HCT116 (cell line): ENCODE data around the gene CRACR2A. TPM values are rescaled to one million over a fixed set of nuclear protein-coding genes. Genes with fewer than 3 reads are reported as not detected.

Experiments
- ATAC-seq: fragments of 200-7000 bp; cut with Tn5 transposase; 2 replicates; pipeline ENCODE4 v1.9.1; 2020; ENCODE audit warnings: mild to moderate bottlenecking, moderate library complexity
- BruUV-seq: library from RNA; stranded (reverse); fragments of 400-500 nt; replicated peaks from 2 replicates; lab custom pipeline; 2021; lab: Mats Ljungman, UMichigan
- CTCF ChIA-PET: fragments of 300-600 bp; sonication (Branson Sonifier 250); formaldehyde crosslinking; loops from one replicate; lab custom pipeline; 2021; ENCODE audit warnings: antibody characterized with exemption; lab: Charles Lee
- POLR2A ChIA-PET: fragments of 300-600, 350-600 bp; sonication (Branson Sonifier 250); formaldehyde crosslinking; loops from one replicate; lab custom pipeline; 2021; ENCODE audit warnings: antibody characterized with exemption; lab: Charles Lee
- RAD21 ChIA-PET, 2 experiments: fragments of 300-600 bp; sonication (Branson Sonifier 250); formaldehyde crosslinking; loops; one replicate each; lab custom pipeline; 2023; ENCODE audit warnings: low total read pairs in 2 of 2; ENCODE audit not compliant: uncharacterized antibody in 2 of 2, unreplicated experiment in 2 of 2, low non-redundant PET in 1 of 2; lab: Charles Lee
- DNase-seq: peaks from one replicate; pipeline ENCODE4 v3.0.0-alpha.2; 2010; ENCODE audit warnings: low read depth, low spot score
- H2AFZ ChIP-seq: fragments of 200-600 bp; shearing (Covaris generic), sonication (generic); 2 replicates; pipeline ENCODE4 v1.6.1; 2017; ENCODE audit warnings: low read depth, mixed run types, mixed read lengths, antibody characterized with exemption, low read length; ENCODE audit not compliant: poor library complexity, severe bottlenecking
- H3K27ac ChIP-seq: 2 replicates; pipeline ENCODE4 v1.5.1; 2012; ENCODE audit warnings: low read depth, low read length
- H3K27me3 ChIP-seq: fragments of 200-600 bp; sonication (generic); 2 replicates; pipeline ENCODE4 v1.6.1; 2016; ENCODE audit warnings: mixed run types, low read length, mixed read lengths; ENCODE audit not compliant: insufficient read depth
- H3K36me3 ChIP-seq, 2 experiments: fragments of 200-500 bp in 1 of 2; fragments of 200-600 bp in 1 of 2; sonication (Bioruptor generic) in 1 of 2; sonication (generic) in 1 of 2; 2 replicates each; pipeline versions ENCODE4 v1.5.1 to v1.6.1; 2014 to 2016; ENCODE audit warnings: low read length in 2 of 2, inconsistent platforms in 1 of 2, mixed read lengths in 1 of 2, mixed run types in 1 of 2; ENCODE audit not compliant: insufficient read depth in 2 of 2, control insufficient read depth in 1 of 2
- H3K4me1 ChIP-seq, 2 experiments: fragments of 200-600 bp in 1 of 2; sonication (generic) in 1 of 2; 2 replicates each; pipeline versions ENCODE4 v1.5.1 to v1.6.1; 2012 to 2017; ENCODE audit warnings: low read length in 2 of 2, inconsistent platforms in 1 of 2, mild to moderate bottlenecking in 1 of 2, mixed read lengths in 1 of 2, mixed run types in 1 of 2, moderate library complexity in 1 of 2; ENCODE audit not compliant: insufficient read depth in 2 of 2, control insufficient read depth in 1 of 2
- H3K4me2 ChIP-seq: fragments of 200-600 bp; sonication (generic); 2 replicates; pipeline ENCODE4 v1.6.1; 2017; ENCODE audit warnings: mixed run types, low read length, mixed read lengths
- H3K4me3 ChIP-seq, 2 experiments: fragments of 200-600 bp in 1 of 2; sonication (generic) in 1 of 2; replicated peaks in 1 of 2; 2 replicates each; pipeline ENCODE4 v1.5.1; 2011 to 2016; ENCODE audit warnings: low read length in 2 of 2, control low read depth in 1 of 2, low read depth in 1 of 2, mild to moderate bottlenecking in 1 of 2, mixed read lengths in 1 of 2, mixed run types in 1 of 2
- H3K79me2 ChIP-seq: fragments of 200-600 bp; sonication (generic); 2 replicates; pipeline ENCODE4 v1.6.1; 2017; ENCODE audit warnings: mild to moderate bottlenecking, mixed run types, low read length, moderate library complexity, mixed read lengths; ENCODE audit not compliant: insufficient read depth
- H3K9ac ChIP-seq: fragments of 200-600 bp; sonication (generic); 2 replicates; pipeline ENCODE4 v1.6.1; 2016; ENCODE audit warnings: low read length, mixed read lengths
- H3K9me2 ChIP-seq: fragments of 200-600 bp; sonication (generic), shearing (Covaris generic); 2 replicates; pipeline ENCODE4 v1.6.1; 2017; ENCODE audit warnings: mixed run types, mild to moderate bottlenecking, moderate library complexity; ENCODE audit not compliant: insufficient read depth
- H3K9me3 ChIP-seq, 2 experiments: fragments of 200-500 bp in 1 of 2; fragments of 200-600 bp in 1 of 2; sonication (Bioruptor generic) in 1 of 2; sonication (generic) in 1 of 2; 2 replicates each; pipeline ENCODE4 v1.6.1; 2014 to 2017; ENCODE audit warnings: low read length in 2 of 2, mixed read lengths in 2 of 2, inconsistent platforms in 1 of 2, low read depth in 1 of 2, mild to moderate bottlenecking in 1 of 2, mixed run types in 1 of 2, moderate library complexity in 1 of 2; ENCODE audit not compliant: control insufficient read depth in 1 of 2, insufficient read depth in 1 of 2
- H4K20me1 ChIP-seq: fragments of 200-600 bp; sonication (generic), shearing (Covaris generic); 2 replicates; pipeline ENCODE4 v1.6.1; 2017; ENCODE audit warnings: mixed run types, mild to moderate bottlenecking, moderate library complexity; ENCODE audit not compliant: insufficient read depth
- CEBPB ChIP-seq: IDR thresholded peaks from 2 replicates; pipeline ENCODE4 v1.6.1; 2012; ENCODE audit warnings: low read depth
- ELF1 ChIP-seq: IDR thresholded peaks from 2 replicates; pipeline ENCODE4 v1.6.1; 2012; ENCODE audit warnings: low read depth, borderline replicate concordance
- EZH2 ChIP-seq: fragments of 200-600 bp; sonication (generic); IDR thresholded peaks from 2 replicates; pipeline ENCODE4 v1.6.1; 2017; ENCODE audit warnings: antibody characterized with exemption, mixed run types
- TCF7L2 ChIP-seq: IDR thresholded peaks from 2 replicates; pipeline ENCODE4 v1.7.0; 2011; ENCODE audit warnings: borderline replicate concordance, inconsistent platforms; ENCODE audit not compliant: insufficient read depth, insufficient read length; ENCODE audit errors: extremely low read depth
- ZFX ChIP-seq: fragments of 450-650 bp; IDR thresholded peaks from 2 replicates; pipeline ENCODE4 v1.6.1; 2017
- ZNF274 ChIP-seq: fragments of 200-500 bp; sonication (Bioruptor generic); IDR thresholded peaks from 2 replicates; pipeline ENCODE4 v1.6.1; 2014; ENCODE audit warnings: mild to moderate bottlenecking, low read depth, low read length, inconsistent platforms
- intact Hi-C: fragments of 100-400 bp; cut with micrococcal nuclease; formaldehyde crosslinking; loops from 2 replicates; pipeline ENCODE4 v1.10.0; 2022
- total RNA-seq: library from RNA; stranded (reverse); gene quantifications from one replicate; pipeline ENCODE4 v1.2.1, GENCODE V29; 2021; ENCODE audit not compliant: unreplicated experiment
- TF ChIP-seq, protein P1 (sequence below), 3 experiments: fragments of 200-600 bp in 1 of 3; sonication (generic) in 1 of 3; IDR thresholded peaks in 2 of 3; conservative IDR thresholded peaks in 1 of 3; 2 replicates each; pipeline ENCODE4 v1.5.1; 2012 to 2017; ENCODE audit warnings: low read depth in 2 of 3, low read length in 2 of 3, antibody characterized with exemption in 1 of 3, borderline replicate concordance in 1 of 3, control low read depth in 1 of 3, mild to moderate bottlenecking in 1 of 3, mixed read lengths in 1 of 3, mixed run types in 1 of 3, moderate library complexity in 1 of 3; ENCODE audit not compliant: insufficient read depth in 1 of 3
- TF ChIP-seq, protein P2 (sequence below): IDR thresholded peaks from 2 replicates; pipeline ENCODE4 v1.6.1; 2011; ENCODE audit warnings: mild to moderate bottlenecking, low read length, moderate library complexity; ENCODE audit not compliant: insufficient replicate concordance; ENCODE audit errors: extremely low read depth
- TF ChIP-seq, protein P3 (sequence below): IDR thresholded peaks from 2 replicates; pipeline ENCODE4 v1.6.1; 2012
- TF ChIP-seq, protein P4 (sequence below): IDR thresholded peaks from 2 replicates; pipeline ENCODE4 v1.6.1; 2012; ENCODE audit warnings: low read depth

The CRACR2A gene
- total RNA-seq, 1 experiment from 2014 or later: 18.4 TPM

DNA sequence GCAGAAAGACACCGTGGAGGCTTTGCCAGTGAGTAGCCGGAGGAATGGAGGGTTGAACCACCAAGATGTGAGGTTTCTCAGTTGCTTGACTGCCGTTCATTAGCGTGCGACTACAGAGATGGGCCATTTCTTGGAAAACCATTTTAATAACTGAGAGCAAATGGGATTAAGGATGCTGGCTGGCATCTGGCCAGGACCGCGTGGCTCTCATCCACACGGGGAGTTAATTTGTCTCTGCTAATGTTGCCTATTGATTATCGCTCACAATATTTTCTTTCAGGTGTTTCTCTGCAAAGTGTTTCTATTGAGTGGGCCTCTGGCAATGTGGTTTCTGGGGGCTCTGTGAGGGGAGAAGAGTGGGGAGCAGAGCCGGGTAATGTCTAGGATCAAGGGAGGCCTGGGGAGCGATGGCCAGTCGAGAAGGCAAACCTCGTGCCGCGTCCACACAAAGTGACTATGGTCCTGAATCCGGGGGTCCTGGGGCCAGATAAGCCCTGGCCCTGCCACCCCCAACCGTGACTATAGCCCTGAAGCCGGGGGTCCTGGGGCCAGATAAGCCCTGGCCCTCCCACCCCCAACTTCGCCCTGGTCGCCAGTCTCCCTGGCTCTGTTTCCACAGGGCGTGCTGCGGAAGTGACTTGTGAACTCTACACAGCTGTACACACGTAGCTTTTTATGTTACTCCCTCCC lies 151.3 kb downstream of the CRACR2A start:
- Histone ChIP-seq H3K36me3 (no peaks in the 10 kb centered on the region), H3K27ac (no peak overlapping the region), H3K4me2 (no peak overlapping the region), H4K20me1 (no peaks in the 10 kb centered on the region), H3K27me3 (no peaks in the 10 kb centered on the region; the same call in 1 of the 2 replicates), H3K4me1 (no peaks in the 10 kb centered on the region), H3K4me3 (no peak overlapping the region), H2AFZ (no peak overlapping the region), H3K79me2 (no peaks in the 10 kb centered on the region), H3K9ac (no peak overlapping the region), H3K9me3 (no peaks in the 10 kb centered on the region), H3K9me2 (no peaks in the 10 kb centered on the region)
- intact Hi-C loops: no loop called here
- no TSS peak for BruUV-seq
- POLR2A ChIA-PET: no interaction called here
- TF ChIP-seq, protein P1, sequence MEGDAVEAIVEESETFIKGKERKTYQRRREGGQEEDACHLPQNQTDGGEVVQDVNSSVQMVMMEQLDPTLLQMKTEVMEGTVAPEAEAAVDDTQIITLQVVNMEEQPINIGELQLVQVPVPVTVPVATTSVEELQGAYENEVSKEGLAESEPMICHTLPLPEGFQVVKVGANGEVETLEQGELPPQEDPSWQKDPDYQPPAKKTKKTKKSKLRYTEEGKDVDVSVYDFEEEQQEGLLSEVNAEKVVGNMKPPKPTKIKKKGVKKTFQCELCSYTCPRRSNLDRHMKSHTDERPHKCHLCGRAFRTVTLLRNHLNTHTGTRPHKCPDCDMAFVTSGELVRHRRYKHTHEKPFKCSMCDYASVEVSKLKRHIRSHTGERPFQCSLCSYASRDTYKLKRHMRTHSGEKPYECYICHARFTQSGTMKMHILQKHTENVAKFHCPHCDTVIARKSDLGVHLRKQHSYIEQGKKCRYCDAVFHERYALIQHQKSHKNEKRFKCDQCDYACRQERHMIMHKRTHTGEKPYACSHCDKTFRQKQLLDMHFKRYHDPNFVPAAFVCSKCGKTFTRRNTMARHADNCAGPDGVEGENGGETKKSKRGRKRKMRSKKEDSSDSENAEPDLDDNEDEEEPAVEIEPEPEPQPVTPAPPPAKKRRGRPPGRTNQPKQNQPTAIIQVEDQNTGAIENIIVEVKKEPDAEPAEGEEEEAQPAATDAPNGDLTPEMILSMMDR (IDR thresholded peaks at IDR 0.05 in 2 of 3, conservative IDR thresholded peaks at IDR 0.05 in 1 of 3; ENCODE audit: borderline replicate concordance in 1 of 3, insufficient read depth in 1 of 3, low read depth in 2 of 3, low read length in 2 of 3): no peak
- DNase-seq (no peak), ATAC-seq (no peak)
- RAD21 ChIA-PET: interaction anchor here in 1 of 2 experiments (0.8 kb wide), 1 partner anchor 675 kb away, joined by 3 read pairs; no protein-coding TSS in a partner anchor
- CTCF ChIA-PET: no interaction called here

DNA sequence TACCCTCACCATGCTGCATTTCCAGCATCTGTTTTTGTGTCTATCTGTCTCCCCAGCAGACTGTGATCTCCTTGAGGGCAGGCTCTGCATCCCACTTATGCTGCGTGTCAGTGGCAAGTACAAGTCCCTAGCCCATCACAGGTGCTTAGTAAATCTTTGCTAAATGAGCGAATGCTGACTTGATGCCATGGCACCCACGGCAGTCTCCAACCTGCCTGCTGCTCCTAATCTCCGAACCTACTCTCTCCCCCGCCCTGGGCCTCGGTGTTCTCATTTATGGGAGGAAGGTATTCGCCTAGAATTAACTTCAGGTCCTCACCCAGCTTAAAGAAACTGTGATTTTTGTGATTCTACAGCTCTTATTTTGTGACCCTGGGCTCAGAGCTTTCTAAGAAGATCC lies 152.0 kb downstream of the CRACR2A start:
- no peaks in the 10 kb centered on the region; the same call in 1 of the 2 replicates for H3K27me3 ChIP-seq
- H3K27ac ChIP-seq: no peak overlapping the region
- H3K9me2 ChIP-seq: no peaks in the 10 kb centered on the region
- no peaks in the 10 kb centered on the region for H4K20me1 ChIP-seq
- H3K4me3 ChIP-seq: no peak overlapping the region
- intact Hi-C loops: no loop called here
- ChIA-PET POLR2A (no interaction called here), CTCF (no interaction called here), RAD21 (no interaction called here)
- no peak overlapping the region for H3K4me2 ChIP-seq
- no peak overlapping the region for H3K9ac ChIP-seq
- H3K9me3 ChIP-seq: no peaks in the 10 kb centered on the region
- H3K36me3 ChIP-seq: no peaks in the 10 kb centered on the region
- H3K79me2 ChIP-seq: no peaks in the 10 kb centered on the region
- ATAC-seq: no peak
- DNase-seq: no peak
- no TSS peak for BruUV-seq
- H3K4me1 ChIP-seq: no peaks in the 10 kb centered on the region
- no peak overlapping the region for H2AFZ ChIP-seq
- TF ChIP-seq, protein P2, sequence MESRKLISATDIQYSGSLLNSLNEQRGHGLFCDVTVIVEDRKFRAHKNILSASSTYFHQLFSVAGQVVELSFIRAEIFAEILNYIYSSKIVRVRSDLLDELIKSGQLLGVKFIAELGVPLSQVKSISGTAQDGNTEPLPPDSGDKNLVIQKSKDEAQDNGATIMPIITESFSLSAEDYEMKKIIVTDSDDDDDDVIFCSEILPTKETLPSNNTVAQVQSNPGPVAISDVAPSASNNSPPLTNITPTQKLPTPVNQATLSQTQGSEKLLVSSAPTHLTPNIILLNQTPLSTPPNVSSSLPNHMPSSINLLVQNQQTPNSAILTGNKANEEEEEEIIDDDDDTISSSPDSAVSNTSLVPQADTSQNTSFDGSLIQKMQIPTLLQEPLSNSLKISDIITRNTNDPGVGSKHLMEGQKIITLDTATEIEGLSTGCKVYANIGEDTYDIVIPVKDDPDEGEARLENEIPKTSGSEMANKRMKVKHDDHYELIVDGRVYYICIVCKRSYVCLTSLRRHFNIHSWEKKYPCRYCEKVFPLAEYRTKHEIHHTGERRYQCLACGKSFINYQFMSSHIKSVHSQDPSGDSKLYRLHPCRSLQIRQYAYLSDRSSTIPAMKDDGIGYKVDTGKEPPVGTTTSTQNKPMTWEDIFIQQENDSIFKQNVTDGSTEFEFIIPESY: no peak
- TF ChIP-seq, protein P3, sequence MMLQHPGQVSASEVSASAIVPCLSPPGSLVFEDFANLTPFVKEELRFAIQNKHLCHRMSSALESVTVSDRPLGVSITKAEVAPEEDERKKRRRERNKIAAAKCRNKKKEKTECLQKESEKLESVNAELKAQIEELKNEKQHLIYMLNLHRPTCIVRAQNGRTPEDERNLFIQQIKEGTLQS: no peak
- TF ChIP-seq TCF7L2 (no peak), CEBPB (no peak), ZFX (no peak), EZH2 (no peak), ELF1 (no peak), ZNF274 (no peak)
- TF ChIP-seq, protein P4, sequence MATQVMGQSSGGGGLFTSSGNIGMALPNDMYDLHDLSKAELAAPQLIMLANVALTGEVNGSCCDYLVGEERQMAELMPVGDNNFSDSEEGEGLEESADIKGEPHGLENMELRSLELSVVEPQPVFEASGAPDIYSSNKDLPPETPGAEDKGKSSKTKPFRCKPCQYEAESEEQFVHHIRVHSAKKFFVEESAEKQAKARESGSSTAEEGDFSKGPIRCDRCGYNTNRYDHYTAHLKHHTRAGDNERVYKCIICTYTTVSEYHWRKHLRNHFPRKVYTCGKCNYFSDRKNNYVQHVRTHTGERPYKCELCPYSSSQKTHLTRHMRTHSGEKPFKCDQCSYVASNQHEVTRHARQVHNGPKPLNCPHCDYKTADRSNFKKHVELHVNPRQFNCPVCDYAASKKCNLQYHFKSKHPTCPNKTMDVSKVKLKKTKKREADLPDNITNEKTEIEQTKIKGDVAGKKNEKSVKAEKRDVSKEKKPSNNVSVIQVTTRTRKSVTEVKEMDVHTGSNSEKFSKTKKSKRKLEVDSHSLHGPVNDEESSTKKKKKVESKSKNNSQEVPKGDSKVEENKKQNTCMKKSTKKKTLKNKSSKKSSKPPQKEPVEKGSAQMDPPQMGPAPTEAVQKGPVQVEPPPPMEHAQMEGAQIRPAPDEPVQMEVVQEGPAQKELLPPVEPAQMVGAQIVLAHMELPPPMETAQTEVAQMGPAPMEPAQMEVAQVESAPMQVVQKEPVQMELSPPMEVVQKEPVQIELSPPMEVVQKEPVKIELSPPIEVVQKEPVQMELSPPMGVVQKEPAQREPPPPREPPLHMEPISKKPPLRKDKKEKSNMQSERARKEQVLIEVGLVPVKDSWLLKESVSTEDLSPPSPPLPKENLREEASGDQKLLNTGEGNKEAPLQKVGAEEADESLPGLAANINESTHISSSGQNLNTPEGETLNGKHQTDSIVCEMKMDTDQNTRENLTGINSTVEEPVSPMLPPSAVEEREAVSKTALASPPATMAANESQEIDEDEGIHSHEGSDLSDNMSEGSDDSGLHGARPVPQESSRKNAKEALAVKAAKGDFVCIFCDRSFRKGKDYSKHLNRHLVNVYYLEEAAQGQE: no peak
